Measurements from ENCODE around the gene VPREB3. TPM values are rescaled to one million over a fixed set of nuclear protein-coding genes. Genes with fewer than 3 reads are reported as not detected.

Gene VPREB3
- total RNA-seq, 1 experiment from 2014 or later: not detected

- H3K4me1 ChIP-seq (ENCODE audit: control insufficient read depth, insufficient read depth, low read length): peaks cover 2% of the 10 kb centered on the region
- no peak overlapping the region for H3K27ac ChIP-seq (ENCODE audit: low read length)
- no peak overlapping the region for H3K4me3 ChIP-seq (ENCODE audit: low read depth in 2 of 2, low read length in 2 of 2)
- ChIA-PET POLR2A (no interaction called here), CTCF (no interaction called here)
- peaks cover 7% of the 10 kb centered on the region; the same call in 1 of the 2 replicates for H3K36me3 ChIP-seq (ENCODE audit: control insufficient read depth, insufficient read depth, low read length)
- DNase-seq (ENCODE audit: low read depth, low spot score): no peak
- intact Hi-C loops (cut with micrococcal nuclease; ENCODE audit: unreplicated experiment): no loop called here
- TF ChIP-seq TCF7L2 (IDR thresholded peaks at IDR 0.05; ENCODE audit: low read depth, low read length) (no peak), SIN3A (IDR thresholded peaks at IDR 0.05; ENCODE audit: borderline replicate concordance, insufficient read depth, low read depth, low read length) (no peak), POLR2AphosphoS5 (IDR thresholded peaks at IDR 0.05; ENCODE audit: low read depth, low read length) (no peak), CTCF (IDR thresholded peaks at IDR 0.05) (no peak)
- in situ Hi-C loops (cut with HindIII; ENCODE audit: low pct_unique_long_range_greater_than_20kb, low sequenced_read_pairs): no loop called here
- H3K9me3 ChIP-seq (ENCODE audit: control insufficient read depth, insufficient read depth, low read depth, low read length): no peaks in the 10 kb centered on the region
- BruUV-seq (replicated peaks): no TSS peak
- no peak for ATAC-seq
- H3K27me3 ChIP-seq (ENCODE audit: control insufficient read depth, insufficient read depth, low read length): no peaks in the 10 kb centered on the region
Measured at GRCh38 chr22:23754980-23755636, 883 bp upstream of the VPREB3 start.

- Histone ChIP-seq H3K36me3 (ENCODE audit: control insufficient read depth, insufficient read depth, low read length) (peaks cover 7% of the 10 kb centered on the region; the same call in 1 of the 2 replicates), H3K27ac (ENCODE audit: low read length) (no peak overlapping the region), H3K4me1 (ENCODE audit: control insufficient read depth, insufficient read depth, low read length) (peaks cover 6% of the 10 kb centered on the region), H3K27me3 (ENCODE audit: control insufficient read depth, insufficient read depth, low read length) (no peaks in the 10 kb centered on the region), H3K4me3 (ENCODE audit: low read depth in 2 of 2, low read length in 2 of 2) (no peak overlapping the region), H3K9me3 (ENCODE audit: control insufficient read depth, insufficient read depth, low read depth, low read length) (no peaks in the 10 kb centered on the region)
- DNase-seq (ENCODE audit: low read depth, low spot score) (no peak), ATAC-seq (no peak)
- no peak for TF ChIP-seq SIN3A (IDR thresholded peaks at IDR 0.05; ENCODE audit: borderline replicate concordance, insufficient read depth, low read depth, low read length)
- no peak for TF ChIP-seq POLR2AphosphoS5 (IDR thresholded peaks at IDR 0.05; ENCODE audit: low read depth, low read length)
- TF ChIP-seq TCF7L2 (IDR thresholded peaks at IDR 0.05; ENCODE audit: low read depth, low read length): no peak
- no peak for TF ChIP-seq REST (IDR thresholded peaks at IDR 0.05; ENCODE audit: insufficient read depth in 1 of 2, low read depth in 2 of 2, low read length in 1 of 2)
- TF ChIP-seq CTCF (IDR thresholded peaks at IDR 0.05): no peak
- in situ Hi-C loops (cut with HindIII; ENCODE audit: low pct_unique_long_range_greater_than_20kb, low sequenced_read_pairs): no loop called here
- BruUV-seq (replicated peaks): no TSS peak
- intact Hi-C loops (cut with micrococcal nuclease; ENCODE audit: unreplicated experiment): no loop called here
- CTCF ChIA-PET: interaction anchor here (0.6 kb wide), 1 partner anchor 23 kb away, joined by 3 read pairs; no protein-coding TSS in a partner anchor
- POLR2A ChIA-PET: no interaction called here
Measured at GRCh38 chr22:23753385-23753784, 840 bp downstream of the VPREB3 start.

Data from Panc1 (cell line).